ENCODE data around the gene TNRC6C. TPM values are rescaled to one million over a fixed set of nuclear protein-coding genes. Genes with fewer than 3 reads are reported as not detected.
A peak's percentile ranks its signal among the peaks of the same experiment; 100 is the strongest.

The TNRC6C gene
- total RNA-seq, 1 donor from 2014 or later, result 64.7 TPM

DNA sequence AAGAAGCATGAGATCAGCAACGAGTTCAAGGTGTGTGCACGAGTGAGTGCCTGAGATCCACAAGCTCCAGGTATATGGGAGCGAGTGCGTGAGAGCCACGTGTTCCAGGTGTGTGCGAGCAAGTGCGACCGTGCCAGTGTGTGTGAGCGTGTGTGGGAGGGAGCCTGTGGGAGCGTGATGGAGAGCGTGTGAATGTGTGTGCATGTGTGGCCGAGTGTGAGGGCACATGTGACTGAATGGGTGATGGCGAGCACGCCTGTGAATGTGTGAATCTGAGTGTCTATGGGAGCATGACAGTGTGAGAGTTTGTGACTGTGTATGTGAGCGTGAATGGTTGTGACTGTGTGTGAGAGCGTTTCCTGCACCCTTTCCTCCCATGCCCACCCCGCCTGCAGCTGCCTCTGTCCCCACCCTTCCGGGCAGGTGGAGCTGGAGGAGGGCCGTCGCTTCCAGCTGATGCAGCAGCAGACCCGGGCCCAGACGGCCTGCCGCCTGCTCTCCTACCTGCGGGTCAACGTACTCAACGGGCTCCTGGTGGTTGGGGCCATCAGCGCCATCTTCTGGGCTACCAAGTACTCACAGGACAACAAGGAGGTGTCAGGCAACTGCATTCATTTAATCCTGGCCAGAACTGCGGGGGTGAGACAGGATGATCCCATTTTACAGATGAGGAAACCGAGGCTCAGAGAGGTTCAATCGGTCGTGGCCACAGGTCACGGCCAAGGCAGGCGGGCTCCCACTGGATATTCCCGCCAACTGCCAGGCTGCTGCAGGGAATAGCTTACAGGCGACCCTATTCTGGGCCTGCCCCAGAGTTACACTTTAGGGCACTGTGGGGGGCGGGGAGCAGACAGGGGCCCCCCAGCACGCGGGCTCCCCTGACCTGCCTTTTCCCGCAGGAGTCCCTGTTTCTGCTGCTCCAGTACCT, 175.7 kb downstream of the TNRC6C start:
- no peaks in the 10 kb centered on the region for H3K9me3 Mint-ChIP-seq (ENCODE audit: unreplicated experiment)
- no peak overlapping the region for H3K27ac Mint-ChIP-seq (ENCODE audit: unreplicated experiment)
- H3K4me3 Mint-ChIP-seq (ENCODE audit: unreplicated experiment), result no peak overlapping the region
- peak; percentile 65 for DNase-seq
- TF ChIP-seq, protein P1, sequence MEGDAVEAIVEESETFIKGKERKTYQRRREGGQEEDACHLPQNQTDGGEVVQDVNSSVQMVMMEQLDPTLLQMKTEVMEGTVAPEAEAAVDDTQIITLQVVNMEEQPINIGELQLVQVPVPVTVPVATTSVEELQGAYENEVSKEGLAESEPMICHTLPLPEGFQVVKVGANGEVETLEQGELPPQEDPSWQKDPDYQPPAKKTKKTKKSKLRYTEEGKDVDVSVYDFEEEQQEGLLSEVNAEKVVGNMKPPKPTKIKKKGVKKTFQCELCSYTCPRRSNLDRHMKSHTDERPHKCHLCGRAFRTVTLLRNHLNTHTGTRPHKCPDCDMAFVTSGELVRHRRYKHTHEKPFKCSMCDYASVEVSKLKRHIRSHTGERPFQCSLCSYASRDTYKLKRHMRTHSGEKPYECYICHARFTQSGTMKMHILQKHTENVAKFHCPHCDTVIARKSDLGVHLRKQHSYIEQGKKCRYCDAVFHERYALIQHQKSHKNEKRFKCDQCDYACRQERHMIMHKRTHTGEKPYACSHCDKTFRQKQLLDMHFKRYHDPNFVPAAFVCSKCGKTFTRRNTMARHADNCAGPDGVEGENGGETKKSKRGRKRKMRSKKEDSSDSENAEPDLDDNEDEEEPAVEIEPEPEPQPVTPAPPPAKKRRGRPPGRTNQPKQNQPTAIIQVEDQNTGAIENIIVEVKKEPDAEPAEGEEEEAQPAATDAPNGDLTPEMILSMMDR (IDR thresholded peaks at IDR 0.05; ENCODE audit: partially characterized antibody, unreplicated experiment), result peak; percentile 42
- H3K36me3 Mint-ChIP-seq (ENCODE audit: unreplicated experiment), result peaks cover 4% of the 10 kb centered on the region
- no peaks in the 10 kb centered on the region for H3K4me1 Mint-ChIP-seq (ENCODE audit: low read depth, unreplicated experiment)
- peaks cover 19% of the 10 kb centered on the region for H3K27me3 Mint-ChIP-seq (ENCODE audit: unreplicated experiment)

DNA sequence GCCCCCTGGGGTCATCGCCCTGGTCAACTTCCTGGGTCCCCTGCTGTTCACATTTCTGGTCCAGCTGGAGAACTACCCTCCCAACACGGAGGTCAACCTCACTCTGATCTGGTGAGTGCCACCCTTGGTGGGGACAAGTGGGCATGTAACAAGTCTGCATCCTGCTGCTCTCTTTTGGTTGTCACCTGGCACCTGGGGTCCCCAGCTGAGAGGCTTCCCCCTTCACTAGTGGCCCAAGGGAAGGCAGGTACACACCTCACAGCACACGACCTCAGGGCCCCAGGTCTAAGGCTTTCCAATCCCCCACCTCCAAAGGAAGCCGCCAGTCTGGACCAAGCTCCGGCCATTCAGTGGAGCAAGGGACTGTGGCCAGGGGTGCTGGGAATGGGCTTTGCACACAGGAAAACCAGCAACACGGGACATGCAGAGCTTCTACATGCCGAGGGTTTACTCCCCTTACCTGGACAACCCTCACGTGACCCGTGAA, 176.4 kb downstream of the TNRC6C start:
- Mint-ChIP-seq H3K27me3 (ENCODE audit: unreplicated experiment) (peaks cover 15% of the 10 kb centered on the region), H3K4me3 (ENCODE audit: unreplicated experiment) (no peak overlapping the region), H3K9me3 (ENCODE audit: unreplicated experiment) (no peaks in the 10 kb centered on the region), H3K36me3 (ENCODE audit: unreplicated experiment) (peaks cover 4% of the 10 kb centered on the region), H3K27ac (ENCODE audit: unreplicated experiment) (no peak overlapping the region), H3K4me1 (ENCODE audit: low read depth, unreplicated experiment) (no peaks in the 10 kb centered on the region)
- TF ChIP-seq, protein P1 (IDR thresholded peaks at IDR 0.05; ENCODE audit: partially characterized antibody, unreplicated experiment), result no peak
- DNase-seq, result no peak

DNA sequence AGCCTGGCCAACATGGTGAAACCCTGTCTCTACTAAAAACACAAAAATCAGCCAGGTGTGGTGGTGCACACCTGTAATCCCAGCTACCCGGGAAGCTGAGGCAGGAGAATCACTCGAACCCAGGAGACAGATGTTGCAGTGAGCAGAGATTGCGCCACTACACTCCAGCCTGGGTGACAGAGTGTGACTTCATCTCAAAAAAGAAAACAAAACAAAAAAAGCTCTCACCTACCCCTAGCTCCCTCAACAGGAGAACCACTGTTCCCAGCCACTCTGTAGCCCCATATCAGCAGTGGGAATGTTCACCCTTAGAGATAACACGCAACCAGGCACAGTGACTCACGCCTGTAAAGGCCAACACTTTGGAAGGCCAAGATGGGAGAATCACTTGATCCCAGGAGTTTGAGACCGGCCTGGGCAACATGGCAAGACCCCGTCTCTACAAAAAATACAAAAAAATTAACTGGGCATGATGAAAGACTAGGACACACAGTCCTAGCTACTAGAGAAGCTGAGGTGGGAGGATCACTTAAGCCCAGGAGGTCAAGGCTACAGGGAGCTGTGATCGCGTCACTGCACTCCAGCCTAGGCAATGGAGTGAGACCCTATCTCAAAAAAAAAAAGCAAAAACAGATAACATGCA, 177.5 kb downstream of the TNRC6C start:
- no peaks in the 10 kb centered on the region for H3K9me3 Mint-ChIP-seq (ENCODE audit: unreplicated experiment)
- H3K36me3 Mint-ChIP-seq (ENCODE audit: unreplicated experiment), result peaks cover 4% of the 10 kb centered on the region
- no peak overlapping the region for H3K4me3 Mint-ChIP-seq (ENCODE audit: unreplicated experiment)
- no peak overlapping the region for H3K27ac Mint-ChIP-seq (ENCODE audit: unreplicated experiment)
- H3K27me3 Mint-ChIP-seq (ENCODE audit: unreplicated experiment), result peaks cover 16% of the 10 kb centered on the region
- H3K4me1 Mint-ChIP-seq (ENCODE audit: low read depth, unreplicated experiment), result no peaks in the 10 kb centered on the region
- TF ChIP-seq, protein P1 (IDR thresholded peaks at IDR 0.05; ENCODE audit: partially characterized antibody, unreplicated experiment), result no peak
- DNase-seq, result no peak

DNA sequence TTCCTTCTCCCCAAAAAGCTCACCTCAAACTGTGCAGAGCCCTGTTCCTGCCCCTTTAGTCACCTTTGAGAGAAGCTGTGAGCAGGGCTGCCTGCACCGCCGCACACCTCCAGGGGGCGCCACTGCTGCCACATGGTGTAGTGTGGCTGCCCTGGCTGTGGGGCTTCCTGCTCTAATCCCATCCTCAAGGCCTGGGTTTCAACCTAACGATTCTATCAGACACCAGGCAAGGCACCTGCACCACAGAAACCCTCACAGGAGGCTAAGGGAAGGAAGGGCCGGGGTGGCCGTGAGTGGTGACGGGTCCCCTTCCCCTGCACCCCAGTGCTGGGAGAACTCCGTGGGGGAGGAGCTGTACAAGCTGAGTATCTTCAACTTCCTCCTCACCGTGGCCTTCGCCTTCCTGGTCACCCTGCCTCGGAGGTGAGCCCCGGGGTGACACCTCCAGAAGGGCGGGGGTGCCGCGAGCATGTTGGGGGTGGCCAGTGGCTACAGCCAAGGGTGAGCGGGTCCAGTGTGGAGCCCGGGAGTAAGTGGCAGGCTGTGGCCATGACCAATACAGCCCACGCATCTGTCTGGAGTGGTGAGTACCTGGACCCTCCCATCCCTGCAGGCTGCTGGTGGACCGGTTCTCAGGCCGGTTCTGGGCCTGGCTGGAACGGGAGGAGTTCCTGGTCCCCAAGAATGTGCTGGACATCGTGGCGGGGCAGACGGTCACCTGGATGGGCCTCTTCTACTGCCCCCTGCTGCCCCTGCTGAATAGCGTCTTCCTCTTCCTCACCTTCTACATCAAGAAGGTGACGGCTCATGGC, 179.1 kb downstream of the TNRC6C start:
- H3K4me1 Mint-ChIP-seq (ENCODE audit: low read depth, unreplicated experiment), result no peaks in the 10 kb centered on the region
- TF ChIP-seq, protein P1 (IDR thresholded peaks at IDR 0.05; ENCODE audit: partially characterized antibody, unreplicated experiment), result peak; percentile 54
- peaks cover 4% of the 10 kb centered on the region for H3K36me3 Mint-ChIP-seq (ENCODE audit: unreplicated experiment)
- no peak for DNase-seq
- H3K4me3 Mint-ChIP-seq (ENCODE audit: unreplicated experiment), result no peak overlapping the region
- H3K27me3 Mint-ChIP-seq (ENCODE audit: unreplicated experiment), result peaks cover 18% of the 10 kb centered on the region
- H3K9me3 Mint-ChIP-seq (ENCODE audit: unreplicated experiment), result no peaks in the 10 kb centered on the region
- H3K27ac Mint-ChIP-seq (ENCODE audit: unreplicated experiment), result no peak overlapping the region
